ENCODE measurements around the gene LMAN1L.

The LMAN1L gene

GRCh38 chr15:74817370-74817737 is 4.7 kb downstream of the LMAN1L start:
- no peak overlapping the region for H3K9ac ChIP-seq
- H2AFZ ChIP-seq = peak overlapping the region; percentile 50
- H3K4me2 ChIP-seq (ENCODE audit: low read length) = peak overlapping the region; percentile 49
- TF ChIP-seq CTCF (IDR thresholded peaks at IDR 0.05) = peak; percentile 76
- peak overlapping the region; percentile 63 for H3K27ac ChIP-seq
- H3K36me3 ChIP-seq (ENCODE audit: control insufficient read depth, insufficient read depth, low read length) = no peaks in the 10 kb centered on the region
- no peaks in the 10 kb centered on the region for H3K79me2 ChIP-seq
- H3K27me3 ChIP-seq (ENCODE audit: control insufficient read depth, insufficient read depth, low read length) = no peaks in the 10 kb centered on the region
- H3K4me3 ChIP-seq (ENCODE audit: low read depth, low read length) = no peak overlapping the region
- H3K9me3 ChIP-seq (ENCODE audit: control insufficient read depth, low read length) = no peaks in the 10 kb centered on the region
- H3K4me1 ChIP-seq = peaks cover 21% of the 10 kb centered on the region

- Histone ChIP-seq H3K27me3 (ENCODE audit: control insufficient read depth, insufficient read depth, low read length) (no peaks in the 10 kb centered on the region), H3K4me3 (ENCODE audit: low read depth, low read length) (no peak overlapping the region), H3K36me3 (ENCODE audit: control insufficient read depth, insufficient read depth, low read length) (no peaks in the 10 kb centered on the region), H3K27ac (no peak overlapping the region), H3K4me1 (peaks cover 21% of the 10 kb centered on the region), H2AFZ (no peak overlapping the region), H3K9ac (no peak overlapping the region), H3K4me2 (ENCODE audit: low read length) (no peak overlapping the region), H3K79me2 (no peaks in the 10 kb centered on the region), H3K9me3 (ENCODE audit: control insufficient read depth, low read length) (no peaks in the 10 kb centered on the region)
- no peak for TF ChIP-seq CTCF (IDR thresholded peaks at IDR 0.05)
Measured at GRCh38 chr15:74820056-74820455, 7.4 kb downstream of the LMAN1L start.

- H3K79me2 ChIP-seq = no peaks in the 10 kb centered on the region
- no peaks in the 10 kb centered on the region for H3K27me3 ChIP-seq (ENCODE audit: control insufficient read depth, insufficient read depth, low read length)
- no peaks in the 10 kb centered on the region for H3K36me3 ChIP-seq (ENCODE audit: control insufficient read depth, insufficient read depth, low read length)
- H3K4me2 ChIP-seq (ENCODE audit: low read length) = no peak overlapping the region
- H3K4me1 ChIP-seq = peaks cover 16% of the 10 kb centered on the region
- no peak for TF ChIP-seq CTCF (IDR thresholded peaks at IDR 0.05)
- no peaks in the 10 kb centered on the region for H3K9me3 ChIP-seq (ENCODE audit: control insufficient read depth, low read length)
- peak overlapping the region; percentile 57 for H3K27ac ChIP-seq
- H3K4me3 ChIP-seq (ENCODE audit: low read depth, low read length) = no peak overlapping the region
- H2AFZ ChIP-seq = peak overlapping the region; percentile 50
- H3K9ac ChIP-seq = no peak overlapping the region
Measured at GRCh38 chr15:74821091-74821789, 8.6 kb downstream of the LMAN1L start.

- H3K9me3 ChIP-seq (ENCODE audit: control insufficient read depth, low read length) = no peaks in the 10 kb centered on the region
- H3K4me1 ChIP-seq = peaks cover 16% of the 10 kb centered on the region
- no peaks in the 10 kb centered on the region for H3K27me3 ChIP-seq (ENCODE audit: control insufficient read depth, insufficient read depth, low read length)
- H3K36me3 ChIP-seq (ENCODE audit: control insufficient read depth, insufficient read depth, low read length) = no peaks in the 10 kb centered on the region
- no peaks in the 10 kb centered on the region for H3K79me2 ChIP-seq
- TF ChIP-seq CTCF (IDR thresholded peaks at IDR 0.05) = no peak
- H3K9ac ChIP-seq = no peak overlapping the region
- H2AFZ ChIP-seq = no peak overlapping the region
- H3K4me2 ChIP-seq (ENCODE audit: low read length) = no peak overlapping the region
- no peak overlapping the region for H3K4me3 ChIP-seq (ENCODE audit: low read depth, low read length)
- H3K27ac ChIP-seq = no peak overlapping the region
Measured at GRCh38 chr15:74821790-74822158, 9.1 kb downstream of the LMAN1L start.

GRCh38 chr15:74822233-74822632 is 9.6 kb downstream of the LMAN1L start:
- H3K4me3 ChIP-seq (ENCODE audit: low read depth, low read length) = no peak overlapping the region
- no peak overlapping the region for H3K4me2 ChIP-seq (ENCODE audit: low read length)
- no peak for TF ChIP-seq CTCF (IDR thresholded peaks at IDR 0.05)
- H3K27ac ChIP-seq = no peak overlapping the region
- H3K9ac ChIP-seq = no peak overlapping the region
- no peaks in the 10 kb centered on the region for H3K79me2 ChIP-seq
- no peaks in the 10 kb centered on the region for H3K9me3 ChIP-seq (ENCODE audit: control insufficient read depth, low read length)
- H2AFZ ChIP-seq = no peak overlapping the region
- no peaks in the 10 kb centered on the region for H3K27me3 ChIP-seq (ENCODE audit: control insufficient read depth, insufficient read depth, low read length)
- no peaks in the 10 kb centered on the region for H3K36me3 ChIP-seq (ENCODE audit: control insufficient read depth, insufficient read depth, low read length)
- peaks cover 16% of the 10 kb centered on the region for H3K4me1 ChIP-seq
